K562 (cell line): ENCODE measurements around the gene ZNF672. TPM values are rescaled to one million over a fixed set of nuclear protein-coding genes. Genes with fewer than 3 reads are reported as not detected.
A peak's percentile ranks its signal among the peaks of the same experiment; 100 is the strongest.

Experiments used
- FOXA3 ChIP-seq, 2 experiments: fragments of 450-650 bp in 1 of 2; sonication (generic) in 1 of 2; formaldehyde crosslinking; IDR thresholded peaks in 1 of 2; conservative IDR thresholded peaks in 1 of 2; 2 replicates each; pipeline versions ENCODE4 v1.4.0 to v1.8.0; 2020 to 2022; ENCODE audit warnings: mild to moderate bottlenecking in 2 of 2, missing genetic modification reagents in 1 of 2
- KAT8 ChIP-seq: fragments of 450-650 bp; IDR thresholded peaks from 2 replicates; pipeline ENCODE4 v1.6.1; 2016; ENCODE audit warnings: low read depth, mild to moderate bottlenecking
- NCOA6 ChIP-seq: fragments of 450-650 bp; IDR thresholded peaks from 2 replicates; pipeline ENCODE4 v1.6.1; 2017; ENCODE audit warnings: mild to moderate bottlenecking
- NR4A1 ChIP-seq, 2 experiments: fragments of 250-450 bp in 1 of 2; fragments of 450-650 bp in 1 of 2; sonication (Bioruptor Pico) in 1 of 2; IDR thresholded peaks; 2 replicates each; pipeline versions ENCODE4 v1.4.0 to v1.6.1; 2016 to 2020; ENCODE audit warnings: mild to moderate bottlenecking in 2 of 2, missing compliant biosample characterization in 1 of 2, missing genetic modification characterization in 1 of 2, moderate library complexity in 1 of 2
- POLR2AphosphoS5 ChIP-seq: IDR thresholded peaks from 2 replicates; pipeline ENCODE4 v1.6.1; 2011; ENCODE audit warnings: mild to moderate bottlenecking, low read depth, low read length, moderate library complexity; ENCODE audit not compliant: control insufficient read depth, insufficient read depth
- SMARCB1 ChIP-seq: IDR thresholded peaks from 2 replicates; pipeline ENCODE4 v1.6.1; 2011; ENCODE audit warnings: improper control_type of control experiment, low read depth; ENCODE audit not compliant: insufficient read length
- polyA plus RNA-seq, 8 experiments: library from polyadenylated mRNA; depleted of rRNA in 4 of 8; stranded (reverse) in 5 of 8; unstranded in 3 of 8; fragments of >200 nt; fragmentation: Nextera tagmentation in 2 of 8; fragmentation: Illumina TruSeq in 1 of 8; extraction: Ambion mirVana in 2 of 8; extraction: Trizol in 1 of 8; gene quantifications; 2 replicates each; pipeline versions ENCODE4 v1.2.1 to v1.2.3, GENCODE V29; 2011 to 2014; ENCODE audit warnings: inconsistent platforms in 1 of 8, missing spikeins in 1 of 8
- total RNA-seq, 7 experiments: library from RNA; depleted of rRNA in 6 of 7; stranded (reverse); fragments of >200 nt in 6 of 7; fragmentation: Illumina TruSeq in 2 of 7; extraction: Trizol in 2 of 7; gene quantifications; 2 replicates each; pipeline versions ENCODE4 v1.2.1 to v1.2.3, GENCODE V29; 2011 to 2021; ENCODE audit warnings: low replicate concordance in 1 of 7
- TF ChIP-seq, protein P1 (sequence below), 2 experiments: IDR thresholded peaks; 2 replicates each; pipeline ENCODE4 v1.6.1; 2012; ENCODE audit warnings: improper control_type of control experiment in 2 of 2, low read depth in 2 of 2, low read length in 2 of 2, borderline replicate concordance in 1 of 2
- TF ChIP-seq, protein P2 (sequence below): fragments of 250-450 bp; sonication (Bioruptor Pico); IDR thresholded peaks from 2 replicates; pipeline ENCODE4 v1.9.0; 2021; ENCODE audit warnings: mild to moderate bottlenecking
- TF ChIP-seq, protein P3 (sequence below): fragments of 200-800 bp; sonication (Bioruptor generic); IDR thresholded peaks from 2 replicates; pipeline ENCODE4 v1.6.1; 2017; ENCODE audit warnings: missing genetic modification characterization, missing compliant biosample characterization
- TF ChIP-seq, protein P4 (sequence below), 2 experiments: fragments of 450-650 bp; IDR thresholded peaks; 2 replicates each; pipeline ENCODE4 v1.6.1; 2018; ENCODE audit warnings: mild to moderate bottlenecking in 2 of 2, low read depth in 1 of 2; ENCODE audit not compliant: partially characterized antibody in 2 of 2
- TF ChIP-seq, protein P5 (sequence below): sonication (generic); formaldehyde crosslinking; IDR thresholded peaks from 2 replicates; pipeline ENCODE4 v1.8.0; 2022; ENCODE audit warnings: mild to moderate bottlenecking, missing genetic modification reagents

Gene ZNF672
- total and polyA plus RNA-seq, 9 of the 15 experiments (the other 6 are each of a cell fraction or from before 2014, with no cell fraction given): 1.9 to 57.9 (median 24.1) TPM

DNA sequence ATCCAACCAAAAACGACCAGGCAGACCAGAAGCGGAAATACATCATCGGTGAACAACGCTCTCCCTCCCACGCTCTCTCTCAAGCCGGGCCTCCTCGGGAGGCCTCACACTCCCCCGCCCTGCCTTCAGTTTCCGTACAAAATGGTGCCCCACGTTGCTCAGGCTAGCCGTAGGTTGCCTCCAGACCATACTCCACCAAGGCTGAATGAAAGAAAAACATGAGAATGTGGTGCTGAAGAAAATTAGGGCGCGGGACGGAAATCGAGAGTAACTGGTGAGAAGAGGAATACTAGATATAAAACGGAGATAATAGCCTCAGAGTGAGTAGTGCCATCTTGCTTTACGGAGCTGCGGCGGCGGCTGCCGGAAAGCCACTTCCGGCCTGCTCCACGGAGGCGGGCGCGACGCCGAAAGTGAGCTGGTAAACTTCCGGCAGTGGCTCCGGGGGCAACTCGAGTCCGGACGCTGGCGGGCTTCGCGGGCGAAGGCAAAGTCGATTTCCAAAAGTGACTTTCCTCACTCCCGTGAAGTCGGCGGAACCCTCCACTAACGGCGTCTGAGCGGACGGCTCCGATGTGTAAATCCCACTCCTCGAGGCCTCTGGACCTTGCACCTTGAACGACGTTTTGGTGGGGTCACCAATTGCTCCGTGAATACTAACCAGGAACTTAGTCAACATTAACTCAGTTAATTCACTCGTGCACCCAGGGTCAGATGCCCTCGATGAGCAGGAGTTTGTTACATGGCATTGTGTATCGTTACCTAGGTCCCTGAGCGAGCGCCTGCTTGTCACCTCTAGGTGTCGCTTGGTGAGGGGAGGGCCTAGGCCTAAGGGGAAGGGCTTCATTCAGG is 11.9 kb upstream of the ZNF672 start, which contains the start of gene SH3BP5L (continued):
- TF ChIP-seq POLR2AphosphoS5: peak; percentile 72; the same call in 1 of the 2 replicates
- TF ChIP-seq, protein P1, sequence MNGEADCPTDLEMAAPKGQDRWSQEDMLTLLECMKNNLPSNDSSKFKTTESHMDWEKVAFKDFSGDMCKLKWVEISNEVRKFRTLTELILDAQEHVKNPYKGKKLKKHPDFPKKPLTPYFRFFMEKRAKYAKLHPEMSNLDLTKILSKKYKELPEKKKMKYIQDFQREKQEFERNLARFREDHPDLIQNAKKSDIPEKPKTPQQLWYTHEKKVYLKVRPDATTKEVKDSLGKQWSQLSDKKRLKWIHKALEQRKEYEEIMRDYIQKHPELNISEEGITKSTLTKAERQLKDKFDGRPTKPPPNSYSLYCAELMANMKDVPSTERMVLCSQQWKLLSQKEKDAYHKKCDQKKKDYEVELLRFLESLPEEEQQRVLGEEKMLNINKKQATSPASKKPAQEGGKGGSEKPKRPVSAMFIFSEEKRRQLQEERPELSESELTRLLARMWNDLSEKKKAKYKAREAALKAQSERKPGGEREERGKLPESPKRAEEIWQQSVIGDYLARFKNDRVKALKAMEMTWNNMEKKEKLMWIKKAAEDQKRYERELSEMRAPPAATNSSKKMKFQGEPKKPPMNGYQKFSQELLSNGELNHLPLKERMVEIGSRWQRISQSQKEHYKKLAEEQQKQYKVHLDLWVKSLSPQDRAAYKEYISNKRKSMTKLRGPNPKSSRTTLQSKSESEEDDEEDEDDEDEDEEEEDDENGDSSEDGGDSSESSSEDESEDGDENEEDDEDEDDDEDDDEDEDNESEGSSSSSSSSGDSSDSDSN (IDR thresholded peaks at IDR 0.05; ENCODE audit: borderline replicate concordance in 1 of 2, low read depth in 2 of 2, low read length in 2 of 2): peak in 1 of 2 experiments; percentile 80; a peak in 1 of 4 replicates
- no peak for TF ChIP-seq NCOA6
- TF ChIP-seq, protein P2, sequence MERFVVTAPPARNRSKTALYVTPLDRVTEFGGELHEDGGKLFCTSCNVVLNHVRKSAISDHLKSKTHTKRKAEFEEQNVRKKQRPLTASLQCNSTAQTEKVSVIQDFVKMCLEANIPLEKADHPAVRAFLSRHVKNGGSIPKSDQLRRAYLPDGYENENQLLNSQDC (CRISPR knock-in tag): no peak
- TF ChIP-seq SMARCB1: no peak
- no peak for TF ChIP-seq NR4A1 (CRISPR knock-in tag; IDR thresholded peaks at IDR 0.05)
- TF ChIP-seq NR4A1 (tag; IDR thresholded peaks at IDR 0.05): no peak
- 0 out of 4 replicates have a peak, but pooled peaks of 1 of the 2 experiments have one; percentile 37 for TF ChIP-seq FOXA3 (CRISPR knock-in tag; conservative IDR thresholded peaks at IDR 0.05 in 1 of 2, IDR thresholded peaks at IDR 0.05 in 1 of 2)
- TF ChIP-seq, protein P3, sequence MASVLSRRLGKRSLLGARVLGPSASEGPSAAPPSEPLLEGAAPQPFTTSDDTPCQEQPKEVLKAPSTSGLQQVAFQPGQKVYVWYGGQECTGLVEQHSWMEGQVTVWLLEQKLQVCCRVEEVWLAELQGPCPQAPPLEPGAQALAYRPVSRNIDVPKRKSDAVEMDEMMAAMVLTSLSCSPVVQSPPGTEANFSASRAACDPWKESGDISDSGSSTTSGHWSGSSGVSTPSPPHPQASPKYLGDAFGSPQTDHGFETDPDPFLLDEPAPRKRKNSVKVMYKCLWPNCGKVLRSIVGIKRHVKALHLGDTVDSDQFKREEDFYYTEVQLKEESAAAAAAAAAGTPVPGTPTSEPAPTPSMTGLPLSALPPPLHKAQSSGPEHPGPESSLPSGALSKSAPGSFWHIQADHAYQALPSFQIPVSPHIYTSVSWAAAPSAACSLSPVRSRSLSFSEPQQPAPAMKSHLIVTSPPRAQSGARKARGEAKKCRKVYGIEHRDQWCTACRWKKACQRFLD: no peak; the same call in 1 of the 2 replicates
- no peak for TF ChIP-seq KAT8
- TF ChIP-seq, protein P4, sequence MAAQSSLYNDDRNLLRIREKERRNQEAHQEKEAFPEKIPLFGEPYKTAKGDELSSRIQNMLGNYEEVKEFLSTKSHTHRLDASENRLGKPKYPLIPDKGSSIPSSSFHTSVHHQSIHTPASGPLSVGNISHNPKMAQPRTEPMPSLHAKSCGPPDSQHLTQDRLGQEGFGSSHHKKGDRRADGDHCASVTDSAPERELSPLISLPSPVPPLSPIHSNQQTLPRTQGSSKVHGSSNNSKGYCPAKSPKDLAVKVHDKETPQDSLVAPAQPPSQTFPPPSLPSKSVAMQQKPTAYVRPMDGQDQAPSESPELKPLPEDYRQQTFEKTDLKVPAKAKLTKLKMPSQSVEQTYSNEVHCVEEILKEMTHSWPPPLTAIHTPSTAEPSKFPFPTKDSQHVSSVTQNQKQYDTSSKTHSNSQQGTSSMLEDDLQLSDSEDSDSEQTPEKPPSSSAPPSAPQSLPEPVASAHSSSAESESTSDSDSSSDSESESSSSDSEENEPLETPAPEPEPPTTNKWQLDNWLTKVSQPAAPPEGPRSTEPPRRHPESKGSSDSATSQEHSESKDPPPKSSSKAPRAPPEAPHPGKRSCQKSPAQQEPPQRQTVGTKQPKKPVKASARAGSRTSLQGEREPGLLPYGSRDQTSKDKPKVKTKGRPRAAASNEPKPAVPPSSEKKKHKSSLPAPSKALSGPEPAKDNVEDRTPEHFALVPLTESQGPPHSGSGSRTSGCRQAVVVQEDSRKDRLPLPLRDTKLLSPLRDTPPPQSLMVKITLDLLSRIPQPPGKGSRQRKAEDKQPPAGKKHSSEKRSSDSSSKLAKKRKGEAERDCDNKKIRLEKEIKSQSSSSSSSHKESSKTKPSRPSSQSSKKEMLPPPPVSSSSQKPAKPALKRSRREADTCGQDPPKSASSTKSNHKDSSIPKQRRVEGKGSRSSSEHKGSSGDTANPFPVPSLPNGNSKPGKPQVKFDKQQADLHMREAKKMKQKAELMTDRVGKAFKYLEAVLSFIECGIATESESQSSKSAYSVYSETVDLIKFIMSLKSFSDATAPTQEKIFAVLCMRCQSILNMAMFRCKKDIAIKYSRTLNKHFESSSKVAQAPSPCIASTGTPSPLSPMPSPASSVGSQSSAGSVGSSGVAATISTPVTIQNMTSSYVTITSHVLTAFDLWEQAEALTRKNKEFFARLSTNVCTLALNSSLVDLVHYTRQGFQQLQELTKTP (IDR thresholded peaks at IDR 0.05; ENCODE audit: low read depth in 1 of 2, partially characterized antibody in 2 of 2): peak in 1 of 2 experiments; percentile 28
- TF ChIP-seq, protein P5, sequence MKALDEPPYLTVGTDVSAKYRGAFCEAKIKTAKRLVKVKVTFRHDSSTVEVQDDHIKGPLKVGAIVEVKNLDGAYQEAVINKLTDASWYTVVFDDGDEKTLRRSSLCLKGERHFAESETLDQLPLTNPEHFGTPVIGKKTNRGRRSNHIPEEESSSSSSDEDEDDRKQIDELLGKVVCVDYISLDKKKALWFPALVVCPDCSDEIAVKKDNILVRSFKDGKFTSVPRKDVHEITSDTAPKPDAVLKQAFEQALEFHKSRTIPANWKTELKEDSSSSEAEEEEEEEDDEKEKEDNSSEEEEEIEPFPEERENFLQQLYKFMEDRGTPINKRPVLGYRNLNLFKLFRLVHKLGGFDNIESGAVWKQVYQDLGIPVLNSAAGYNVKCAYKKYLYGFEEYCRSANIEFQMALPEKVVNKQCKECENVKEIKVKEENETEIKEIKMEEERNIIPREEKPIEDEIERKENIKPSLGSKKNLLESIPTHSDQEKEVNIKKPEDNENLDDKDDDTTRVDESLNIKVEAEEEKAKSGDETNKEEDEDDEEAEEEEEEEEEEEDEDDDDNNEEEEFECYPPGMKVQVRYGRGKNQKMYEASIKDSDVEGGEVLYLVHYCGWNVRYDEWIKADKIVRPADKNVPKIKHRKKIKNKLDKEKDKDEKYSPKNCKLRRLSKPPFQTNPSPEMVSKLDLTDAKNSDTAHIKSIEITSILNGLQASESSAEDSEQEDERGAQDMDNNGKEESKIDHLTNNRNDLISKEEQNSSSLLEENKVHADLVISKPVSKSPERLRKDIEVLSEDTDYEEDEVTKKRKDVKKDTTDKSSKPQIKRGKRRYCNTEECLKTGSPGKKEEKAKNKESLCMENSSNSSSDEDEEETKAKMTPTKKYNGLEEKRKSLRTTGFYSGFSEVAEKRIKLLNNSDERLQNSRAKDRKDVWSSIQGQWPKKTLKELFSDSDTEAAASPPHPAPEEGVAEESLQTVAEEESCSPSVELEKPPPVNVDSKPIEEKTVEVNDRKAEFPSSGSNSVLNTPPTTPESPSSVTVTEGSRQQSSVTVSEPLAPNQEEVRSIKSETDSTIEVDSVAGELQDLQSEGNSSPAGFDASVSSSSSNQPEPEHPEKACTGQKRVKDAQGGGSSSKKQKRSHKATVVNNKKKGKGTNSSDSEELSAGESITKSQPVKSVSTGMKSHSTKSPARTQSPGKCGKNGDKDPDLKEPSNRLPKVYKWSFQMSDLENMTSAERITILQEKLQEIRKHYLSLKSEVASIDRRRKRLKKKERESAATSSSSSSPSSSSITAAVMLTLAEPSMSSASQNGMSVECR (CRISPR knock-in tag): peak; percentile 44; the same call in 1 of the 2 replicates
